ENCODE results near the gene LRATD1. TPM values are rescaled to one million over a fixed set of nuclear protein-coding genes. Genes with fewer than 3 reads are reported as not detected.

Gene LRATD1
- total RNA-seq, 1 experiment from 2014 or later, result not detected

- Histone ChIP-seq H3K4me1 (ENCODE audit: insufficient read depth, low read length, poor library complexity, severe bottlenecking) (no peaks in the 10 kb centered on the region), H3K9me3 (ENCODE audit: low read depth, low read length, poor library complexity, severe bottlenecking) (no peaks in the 10 kb centered on the region), H3K4me3 (ENCODE audit: low read depth, low read length, poor library complexity, severe bottlenecking) (no peak overlapping the region), H3K27ac (ENCODE audit: low read depth, low read length, poor library complexity, severe bottlenecking) (no peak overlapping the region), H3K27me3 (replicated peaks; ENCODE audit: insufficient read depth, low read depth, low read length, poor library complexity) (peaks cover 68% of the 10 kb centered on the region), H3K36me3 (ENCODE audit: insufficient read depth, low read length, poor library complexity, severe bottlenecking) (no peaks in the 10 kb centered on the region)
- no TSS peak for BruUV-seq (replicated peaks)
- ChIA-PET CTCF (no interaction called here), POLR2A (ENCODE audit: low non-redundant PET) (no interaction called here)
- DNase-seq (ENCODE audit: low spot score), result no peak
- intact Hi-C loops (cut with micrococcal nuclease; ENCODE audit: unreplicated experiment), result no loop called here
- TF ChIP-seq CTCF (conservative IDR thresholded peaks at IDR 0.05; ENCODE audit: low read depth, low read length) (no peak), EZH2 (IDR thresholded peaks at IDR 0.05; ENCODE audit: borderline replicate concordance, low read depth, low read length, poor library complexity, severe bottlenecking) (no peak)
Observed at GRCh38 chr2:14628901-14629300, 3.6 kb upstream of the LRATD1 start.

GRCh38 chr2:14631406-14632040, 994 bp upstream of the LRATD1 start:
- intact Hi-C loops (cut with micrococcal nuclease; ENCODE audit: unreplicated experiment), result loop anchor here (5.0 kb wide), 1 partner anchor 876 kb away; no protein-coding TSS in a partner anchor
- CTCF ChIA-PET, result no interaction called here

GRCh38 chr2:14633061-14633460, 544 bp downstream of the LRATD1 start:
- ChIA-PET POLR2A (ENCODE audit: low non-redundant PET) (no interaction called here), CTCF (no interaction called here)
- no peaks in the 10 kb centered on the region for H3K9me3 ChIP-seq (ENCODE audit: low read depth, low read length, poor library complexity, severe bottlenecking)
- intact Hi-C loops (cut with micrococcal nuclease; ENCODE audit: unreplicated experiment), result loop anchor here (5.0 kb wide), 1 partner anchor 874 kb away; no protein-coding TSS in a partner anchor
- TF ChIP-seq CTCF (conservative IDR thresholded peaks at IDR 0.05; ENCODE audit: low read depth, low read length), result no peak
- TF ChIP-seq EZH2 (IDR thresholded peaks at IDR 0.05; ENCODE audit: borderline replicate concordance, low read depth, low read length, poor library complexity, severe bottlenecking), result no peak
- BruUV-seq (replicated peaks), result no TSS peak
- no peak for DNase-seq (ENCODE audit: low spot score)
- no peak overlapping the region for H3K27ac ChIP-seq (ENCODE audit: low read depth, low read length, poor library complexity, severe bottlenecking)
- H3K4me3 ChIP-seq (ENCODE audit: low read depth, low read length, poor library complexity, severe bottlenecking), result no peak overlapping the region
- peaks cover 98% of the 10 kb centered on the region for H3K27me3 ChIP-seq (replicated peaks; ENCODE audit: insufficient read depth, low read depth, low read length, poor library complexity)
- no peaks in the 10 kb centered on the region for H3K36me3 ChIP-seq (ENCODE audit: insufficient read depth, low read length, poor library complexity, severe bottlenecking)
- H3K4me1 ChIP-seq (ENCODE audit: insufficient read depth, low read length, poor library complexity, severe bottlenecking), result no peaks in the 10 kb centered on the region

More at GRCh38 chr2:14631406-14632040, 994 bp upstream of the LRATD1 start:
- no TSS peak for BruUV-seq (replicated peaks)
- DNase-seq (ENCODE audit: low spot score), result no peak
- Histone ChIP-seq H3K9me3 (ENCODE audit: low read depth, low read length, poor library complexity, severe bottlenecking) (no peaks in the 10 kb centered on the region), H3K4me1 (ENCODE audit: insufficient read depth, low read length, poor library complexity, severe bottlenecking) (no peaks in the 10 kb centered on the region), H3K27me3 (replicated peaks; ENCODE audit: insufficient read depth, low read depth, low read length, poor library complexity) (peaks cover 84% of the 10 kb centered on the region), H3K4me3 (ENCODE audit: low read depth, low read length, poor library complexity, severe bottlenecking) (no peak overlapping the region), H3K27ac (ENCODE audit: low read depth, low read length, poor library complexity, severe bottlenecking) (no peak overlapping the region), H3K36me3 (ENCODE audit: insufficient read depth, low read length, poor library complexity, severe bottlenecking) (no peaks in the 10 kb centered on the region)
- TF ChIP-seq CTCF (conservative IDR thresholded peaks at IDR 0.05; ENCODE audit: low read depth, low read length) (no peak), EZH2 (IDR thresholded peaks at IDR 0.05; ENCODE audit: borderline replicate concordance, low read depth, low read length, poor library complexity, severe bottlenecking) (no peak)
- POLR2A ChIA-PET (ENCODE audit: low non-redundant PET), result no interaction called here

Data from A673 (cell line).